Large intestine (tissue), 3 donors: ENCODE measurements around the gene ANKS6. TPM values are rescaled to one million over a fixed set of nuclear protein-coding genes. Genes with fewer than 3 reads are reported as not detected.
A peak's percentile ranks its signal among the peaks of the same experiment; 100 is the strongest.
"Not testable (repeated sequence)": the region's sequence is repeated elsewhere in the genome, so short reads cannot be mapped to it uniquely, and the experiment has no call there.

ENCODE experiments used
- DNase-seq, 2 donors: peaks; one replicate each; pipeline versions ENCODE4 v3.0.0 to v3.0.0-alpha.2; 2013
- H3K27ac ChIP-seq: one replicate; pipeline ENCODE4 v1.5.1; 2013; ENCODE audit warnings: low read length
- H3K27me3 ChIP-seq: 2 replicates; pipeline ENCODE4 v1.6.1; 2013; ENCODE audit warnings: low read length; ENCODE audit not compliant: control insufficient read depth, insufficient read depth
- H3K36me3 ChIP-seq: 2 replicates; pipeline ENCODE4 v1.6.1; 2013; ENCODE audit warnings: low read length; ENCODE audit not compliant: control insufficient read depth, insufficient read depth
- H3K4me1 ChIP-seq: one replicate; pipeline ENCODE4 v1.6.1; 2013; ENCODE audit warnings: low read length; ENCODE audit not compliant: control insufficient read depth, insufficient read depth
- H3K4me3 ChIP-seq: one replicate; pipeline ENCODE4 v1.5.1; 2013; ENCODE audit warnings: low read length
- H3K9me3 ChIP-seq: one replicate; pipeline ENCODE4 v1.6.1; 2013; ENCODE audit warnings: mild to moderate bottlenecking, low read depth, low read length, moderate library complexity; ENCODE audit not compliant: control insufficient read depth
- whole genome bisulfite sequencing: methylation state at CpG from one replicate; pipeline ENCODE4 v1.1.5; 2013; ENCODE audit warnings: low lambda C conversion rate; ENCODE audit not compliant: insufficient coverage; 5-methylcytosine and 5-hydroxymethylcytosine counted together
- polyA plus RNA-seq: library from polyadenylated mRNA; unstranded; fragments of 120-200 nt; gene quantifications from one replicate; pipeline ENCODE4 v1.2.1, GENCODE V29; 2013

ANKS6 gene
- polyA plus RNA-seq, 1 donor = 36.9 TPM

DNA sequence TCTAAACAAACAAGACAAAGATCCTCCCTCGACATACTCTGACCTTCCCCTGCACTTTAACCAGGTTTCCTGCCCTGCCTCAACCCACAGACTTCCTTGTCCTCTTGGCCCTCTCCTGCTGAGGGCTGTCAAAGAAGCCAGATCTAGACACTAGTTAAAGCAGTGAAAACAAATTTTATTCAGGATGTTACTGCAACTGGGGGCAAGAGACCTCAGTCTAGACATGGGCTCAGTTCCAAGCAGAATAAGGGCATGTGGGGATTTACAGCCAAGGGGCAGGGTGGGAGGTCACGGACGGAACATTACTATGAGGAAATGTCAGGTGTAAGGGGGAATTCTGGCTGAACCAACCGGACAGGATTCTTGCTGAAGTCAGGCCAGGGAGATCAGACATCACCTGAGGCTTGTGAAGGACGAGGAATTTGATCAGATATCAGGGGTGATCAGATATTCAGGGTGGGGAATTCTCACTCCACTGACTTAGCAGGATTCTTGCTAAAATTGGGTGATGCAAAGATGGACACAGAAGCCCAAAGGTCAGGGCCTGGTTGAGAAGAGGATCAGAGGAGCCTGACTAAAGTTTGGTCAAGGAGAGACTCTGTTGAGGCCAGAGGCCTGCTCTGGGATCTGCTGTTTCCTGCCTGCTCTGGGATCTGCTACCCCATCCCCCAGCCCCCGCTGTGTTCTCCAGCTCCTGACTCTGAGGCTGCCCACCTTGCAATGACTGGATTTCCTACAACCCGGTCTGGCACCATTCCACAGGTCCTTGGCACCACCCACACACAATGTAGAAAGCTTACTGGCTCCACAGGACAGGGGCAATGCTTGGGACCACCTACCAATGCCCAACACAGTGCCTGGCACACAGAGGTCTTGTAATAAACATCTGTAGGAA, 109.1 kb downstream of the ANKS6 start:
- DNase-seq = peak in 1 of 2 donors; percentile 21
- Histone ChIP-seq H3K9me3 (no peaks in the 10 kb centered on the region), H3K27me3 (no peaks in the 10 kb centered on the region), H3K36me3 (no peaks in the 10 kb centered on the region), H3K27ac (no peak overlapping the region), H3K4me3 (no peak overlapping the region), H3K4me1 (peaks cover 5% of the 10 kb centered on the region)
- no CpG with 5 or more reads among the region's 7 CpGs for WGBS

DNA sequence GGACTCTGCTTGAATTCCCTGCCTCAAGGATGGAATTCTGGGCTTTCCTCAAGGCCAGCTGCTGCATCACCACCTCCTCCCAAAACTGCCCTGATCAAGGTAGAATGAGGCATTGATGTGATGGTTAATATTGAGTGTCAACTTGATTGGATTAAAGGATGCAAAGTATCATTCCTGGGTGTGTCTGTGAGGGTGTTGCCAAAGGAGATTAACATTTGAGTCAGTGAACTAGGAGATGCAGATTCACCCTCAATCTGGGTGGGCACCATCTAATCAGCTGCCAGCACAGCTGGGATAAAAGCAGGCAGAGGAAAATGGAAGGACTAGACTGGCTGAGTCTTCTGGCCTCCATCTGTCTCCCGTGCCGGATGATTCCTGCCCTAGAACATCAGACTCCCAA, 111.5 kb downstream of the ANKS6 start:
- DNase-seq, H3K27me3 ChIP-seq, H3K27ac ChIP-seq, H3K9me3 ChIP-seq, H3K4me3 ChIP-seq, H3K4me1 ChIP-seq, H3K36me3 ChIP-seq: not testable (repeated sequence)
- no CpG with 5 or more reads among the region's 2 CpGs for WGBS

Other genes starting within 250 kb of the ANKS6 start
- 0.69 TPM for gene GABBR2, start 87.6 kb downstream of the ANKS6 start, polyA plus RNA-seq
- 45.6 TPM for gene GALNT12, start 11.1 kb upstream of the ANKS6 start, polyA plus RNA-seq
- gene COL15A1, start 147.4 kb upstream of the ANKS6 start, polyA plus RNA-seq = 19.7 TPM